Activated B cell treated with CpG ODN at 0.5 μM for 24 hours (primary cell): ENCODE data around the gene TOMT. TPM values are rescaled to one million over a fixed set of nuclear protein-coding genes. Genes with fewer than 3 reads are reported as not detected.

Source experiments
- ATAC-seq: fragments of 200-7000 bp; cut with Tn5 transposase; one replicate; pipeline ENCODE4 v1.10.0; 2021; ENCODE audit warnings: low read depth, mild to moderate bottlenecking, moderate library complexity
- CTCF ChIA-PET: fragments of 350-600 bp; sonication (Branson Sonifier 250); formaldehyde crosslinking; loops from one replicate; lab custom pipeline; 2021; ENCODE audit warnings: antibody characterized with exemption; lab: Charles Lee
- POLR2A ChIA-PET: fragments of 350-600 bp; sonication (Branson Sonifier 250); formaldehyde crosslinking; loops from one replicate; lab custom pipeline; 2021; ENCODE audit warnings: antibody characterized with exemption; lab: Charles Lee
- DNase-seq: peaks from one replicate; pipeline ENCODE4 v3.0.0; 2022
- H3K27ac Mint-ChIP-seq: one replicate; pipeline ENCODE4 v1.8.0; 2020; ENCODE audit warnings: mixed read lengths
- H3K27me3 Mint-ChIP-seq: one replicate; pipeline ENCODE4 v1.8.0; 2021; ENCODE audit warnings: mixed read lengths
- H3K36me3 Mint-ChIP-seq: one replicate; pipeline ENCODE4 v1.8.0; 2021; ENCODE audit warnings: low read depth, mixed read lengths
- H3K4me1 Mint-ChIP-seq: one replicate; pipeline ENCODE4 v1.8.0; 2021; ENCODE audit warnings: mixed read lengths
- H3K4me3 Mint-ChIP-seq: one replicate; pipeline ENCODE4 v1.8.0; 2020; ENCODE audit warnings: mild to moderate bottlenecking, mixed read lengths
- H3K9me3 Mint-ChIP-seq: one replicate; pipeline ENCODE4 v1.8.0; 2020; ENCODE audit warnings: mixed read lengths
- intact Hi-C: fragments of 100-400 bp; cut with micrococcal nuclease; formaldehyde crosslinking; loops from one replicate; pipeline ENCODE4 v1.15.1; 2024
- total RNA-seq: library from RNA; stranded (reverse); gene quantifications from 2 replicates; pipeline ENCODE4 v1.2.3, GENCODE V29; 2022
- TF ChIP-seq, protein P1 (sequence below): fragments of 200-600 bp; IDR thresholded peaks from one replicate; pipeline ENCODE4 v1.8.0; 2022; ENCODE audit warnings: antibody characterized with exemption, mild to moderate bottlenecking

Gene TOMT
- total RNA-seq, 1 donor from 2014 or later: not detected

DNA sequence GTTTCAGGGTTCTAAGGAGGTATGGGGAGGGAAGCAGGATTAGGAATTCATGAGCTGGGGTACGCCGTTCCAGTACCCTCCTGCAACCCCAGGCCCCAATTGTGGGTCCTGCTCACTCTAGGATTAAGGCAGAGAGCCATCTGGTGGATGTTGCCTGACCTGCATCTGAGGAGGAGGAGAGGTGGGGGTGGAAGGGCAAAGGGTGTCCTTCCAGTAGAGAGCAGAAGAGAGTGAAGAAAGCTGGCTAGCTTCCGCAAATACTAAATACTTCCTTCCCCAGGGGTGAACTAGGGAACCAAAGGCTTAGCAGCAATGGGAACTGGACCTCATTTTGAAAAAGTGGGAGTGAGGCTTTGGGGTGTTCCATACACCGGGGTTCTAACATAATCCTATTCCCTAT lies 14.4 kb upstream of the TOMT start:
- H3K9me3 Mint-ChIP-seq: no peaks in the 10 kb centered on the region
- ChIA-PET POLR2A (interaction anchor here (0.6 to 1.6 kb wide), 6 partner anchors 9 to 343 kb away, joined by 3 to 16 read pairs (median 4); partner anchors contain the start of genes ANAPC15 and CLPB), CTCF (interaction anchor here (0.7 to 5.6 kb wide), 24 partner anchors 8 to 180 kb away, joined by 3 to 152 read pairs (median 5); no protein-coding TSS in a partner anchor)
- ATAC-seq: peak; percentile 99
- TF ChIP-seq, protein P1, sequence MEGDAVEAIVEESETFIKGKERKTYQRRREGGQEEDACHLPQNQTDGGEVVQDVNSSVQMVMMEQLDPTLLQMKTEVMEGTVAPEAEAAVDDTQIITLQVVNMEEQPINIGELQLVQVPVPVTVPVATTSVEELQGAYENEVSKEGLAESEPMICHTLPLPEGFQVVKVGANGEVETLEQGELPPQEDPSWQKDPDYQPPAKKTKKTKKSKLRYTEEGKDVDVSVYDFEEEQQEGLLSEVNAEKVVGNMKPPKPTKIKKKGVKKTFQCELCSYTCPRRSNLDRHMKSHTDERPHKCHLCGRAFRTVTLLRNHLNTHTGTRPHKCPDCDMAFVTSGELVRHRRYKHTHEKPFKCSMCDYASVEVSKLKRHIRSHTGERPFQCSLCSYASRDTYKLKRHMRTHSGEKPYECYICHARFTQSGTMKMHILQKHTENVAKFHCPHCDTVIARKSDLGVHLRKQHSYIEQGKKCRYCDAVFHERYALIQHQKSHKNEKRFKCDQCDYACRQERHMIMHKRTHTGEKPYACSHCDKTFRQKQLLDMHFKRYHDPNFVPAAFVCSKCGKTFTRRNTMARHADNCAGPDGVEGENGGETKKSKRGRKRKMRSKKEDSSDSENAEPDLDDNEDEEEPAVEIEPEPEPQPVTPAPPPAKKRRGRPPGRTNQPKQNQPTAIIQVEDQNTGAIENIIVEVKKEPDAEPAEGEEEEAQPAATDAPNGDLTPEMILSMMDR: no peak
- peaks cover 45% of the 10 kb centered on the region for H3K36me3 Mint-ChIP-seq
- H3K4me3 Mint-ChIP-seq: no peak overlapping the region
- H3K27ac Mint-ChIP-seq: peak overlapping the region; percentile 33
- peaks cover 14% of the 10 kb centered on the region for H3K4me1 Mint-ChIP-seq
- intact Hi-C loops: loop anchor here (1.0 to 2.0 kb wide), 6 partner anchors 11 to 180 kb away; partner anchors contain the start of genes LAMTOR1, LRRC51 and NUMA1
- peak; percentile 39 for DNase-seq
- H3K27me3 Mint-ChIP-seq: no peaks in the 10 kb centered on the region

DNA sequence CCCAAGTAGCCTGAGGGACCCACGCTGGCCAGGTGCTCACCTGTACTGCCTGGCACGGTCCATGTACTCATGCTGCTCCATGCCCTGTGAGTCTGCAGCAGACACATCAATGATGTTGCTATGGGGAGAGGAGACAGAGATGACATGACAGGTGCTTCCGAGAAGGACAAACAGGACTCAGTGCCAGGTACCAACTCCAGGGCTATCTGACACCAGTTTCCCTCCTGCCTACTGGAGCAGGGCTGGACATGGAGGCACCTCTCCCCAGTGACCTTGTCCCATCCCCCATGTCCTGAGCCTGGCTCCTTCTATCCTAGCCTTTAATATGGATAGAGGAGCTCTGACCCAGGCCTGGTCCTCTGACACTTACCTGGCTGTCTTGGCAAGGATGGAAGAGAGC lies 7.0 kb upstream of the TOMT start:
- ATAC-seq (no peak), DNase-seq (no peak)
- intact Hi-C loops: no loop called here
- TF ChIP-seq, protein P1: no peak
- Mint-ChIP-seq H3K36me3 (peaks cover 78% of the 10 kb centered on the region), H3K27ac (no peak overlapping the region), H3K4me1 (peaks cover 37% of the 10 kb centered on the region), H3K9me3 (no peaks in the 10 kb centered on the region), H3K4me3 (no peak overlapping the region), H3K27me3 (no peaks in the 10 kb centered on the region)
- CTCF ChIA-PET: interaction anchor here (1.1 to 5.0 kb wide), 2 partner anchors 8 to 73 kb away, joined by 3 to 22 read pairs; no protein-coding TSS in a partner anchor
- POLR2A ChIA-PET: interaction anchor here (1.3 kb wide), 1 partner anchor 73 kb away, joined by 3 read pairs; no protein-coding TSS in a partner anchor

DNA sequence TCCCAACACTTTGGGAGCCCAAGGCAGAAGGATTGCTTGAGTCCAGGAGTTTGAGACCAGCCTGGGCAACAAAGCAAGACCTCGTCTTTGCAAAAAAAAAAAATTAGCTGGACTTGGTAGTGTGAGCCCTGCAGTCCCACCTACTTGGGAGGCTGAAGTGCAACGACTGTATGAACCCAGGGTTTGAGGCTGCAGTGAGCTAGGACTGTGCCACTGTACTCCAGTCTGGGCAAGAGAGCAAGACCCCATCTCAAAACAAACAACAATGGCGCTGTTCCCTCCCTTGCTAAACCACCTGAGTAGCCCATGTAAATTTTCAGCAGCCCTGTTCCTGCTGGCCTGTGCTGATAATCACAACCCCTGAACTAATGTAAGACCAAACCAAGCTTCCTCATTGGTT lies 5.7 kb upstream of the TOMT start:
- ChIA-PET CTCF (interaction anchor here (1.1 to 5.0 kb wide), 3 partner anchors 9 to 75 kb away, joined by 3 to 22 read pairs (median 9); no protein-coding TSS in a partner anchor), POLR2A (interaction anchor here (0.5 to 4.9 kb wide), 5 partner anchors 13 to 75 kb away, joined by 3 to 31 read pairs (median 5); partner anchors contain the start of gene ANAPC15)
- DNase-seq: no peak
- Mint-ChIP-seq H3K9me3 (no peaks in the 10 kb centered on the region), H3K4me3 (no peak overlapping the region), H3K27me3 (no peaks in the 10 kb centered on the region), H3K27ac (no peak overlapping the region), H3K4me1 (peaks cover 46% of the 10 kb centered on the region), H3K36me3 (peaks cover 68% of the 10 kb centered on the region)
- intact Hi-C loops: no loop called here
- TF ChIP-seq, protein P1: no peak
- ATAC-seq: no peak

DNA sequence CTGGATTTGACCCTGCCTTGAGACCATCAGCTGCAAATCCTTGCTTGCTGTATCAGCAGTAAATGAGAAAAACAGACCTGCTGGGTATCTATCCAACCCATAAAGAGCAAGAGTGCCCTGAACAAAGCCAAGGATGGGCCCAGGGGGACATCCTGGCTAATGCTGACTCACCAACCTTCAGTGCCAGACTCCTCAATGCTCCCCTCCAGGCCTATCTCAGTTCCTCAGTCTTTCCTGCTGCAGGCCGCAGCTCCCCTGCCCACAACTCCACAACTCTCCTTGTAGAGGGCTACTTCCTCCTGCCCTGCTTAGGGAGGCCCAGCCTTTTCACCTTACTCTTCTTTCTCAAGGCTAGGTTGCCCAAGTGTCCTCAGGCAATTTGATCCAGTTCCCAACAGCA lies 5.3 kb upstream of the TOMT start:
- Mint-ChIP-seq H3K27me3 (no peaks in the 10 kb centered on the region), H3K4me3 (no peak overlapping the region), H3K27ac (peak overlapping the region; percentile 1), H3K4me1 (peaks cover 46% of the 10 kb centered on the region), H3K36me3 (peaks cover 63% of the 10 kb centered on the region), H3K9me3 (no peaks in the 10 kb centered on the region)
- intact Hi-C loops: no loop called here
- TF ChIP-seq, protein P1: no peak
- POLR2A ChIA-PET: interaction anchor here (0.9 to 4.9 kb wide), 4 partner anchors 8 to 60 kb away, joined by 4 to 31 read pairs (median 6); partner anchors contain the start of gene ANAPC15
- CTCF ChIA-PET: interaction anchor here (2.3 to 5.0 kb wide), 3 partner anchors 10 to 75 kb away, joined by 9 to 22 read pairs (median 15); no protein-coding TSS in a partner anchor
- no peak for DNase-seq
- ATAC-seq: no peak

DNA sequence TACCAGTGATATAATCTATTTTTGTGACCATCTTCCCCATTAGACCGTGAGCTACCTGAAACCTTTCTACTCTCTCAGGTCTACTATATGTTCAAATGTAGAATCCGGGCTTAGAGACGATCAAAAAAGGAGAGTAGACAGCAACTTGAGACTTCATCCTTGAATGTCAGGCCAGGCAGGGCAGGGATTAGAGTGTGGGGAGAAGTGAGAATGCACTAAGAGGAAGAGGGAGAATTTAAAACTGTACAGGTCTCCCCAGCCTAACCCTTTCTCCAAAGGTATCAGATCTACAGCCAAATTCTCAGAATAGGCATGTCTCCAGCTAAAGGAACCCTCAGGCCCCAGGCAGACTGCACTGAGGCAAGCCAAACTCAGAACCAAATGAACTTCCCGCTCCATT lies 3.6 kb upstream of the TOMT start:
- no peaks in the 10 kb centered on the region for H3K27me3 Mint-ChIP-seq
- ChIA-PET POLR2A (interaction anchor here (0.6 to 4.9 kb wide), 5 partner anchors 11 to 323 kb away, joined by 3 to 31 read pairs (median 7); partner anchors contain the start of genes ANAPC15, RNF121 and XNDC1N), CTCF (interaction anchor here (0.7 to 5.0 kb wide), 3 partner anchors 11 to 120 kb away, joined by 3 to 22 read pairs (median 15); no protein-coding TSS in a partner anchor)
- no peak for ATAC-seq
- H3K4me3 Mint-ChIP-seq: peak overlapping the region; percentile 96
- peak overlapping the region; percentile 93 for H3K27ac Mint-ChIP-seq
- intact Hi-C loops: loop anchor here (2.0 kb wide), 2 partner anchors 61 to 121 kb away; no protein-coding TSS in a partner anchor
- DNase-seq: no peak
- peaks cover 46% of the 10 kb centered on the region for H3K4me1 Mint-ChIP-seq
- TF ChIP-seq, protein P1: no peak
- peaks cover 54% of the 10 kb centered on the region for H3K36me3 Mint-ChIP-seq
- H3K9me3 Mint-ChIP-seq: no peaks in the 10 kb centered on the region
